Pancreas (tissue), 10 donors: Measurements from ENCODE around the gene TRPM3. TPM values are rescaled to one million over a fixed set of nuclear protein-coding genes. Genes with fewer than 3 reads are reported as not detected.

ENCODE experiments used
- ATAC-seq, 4 donors: fragments of 200-7000 bp; cut with Tn5 transposase; one replicate each; pipeline versions ENCODE4 v1.8.0 to v1.9.1; 2020; ENCODE audit warnings: mild to moderate bottlenecking in 4 of 4, moderate library complexity in 4 of 4
- DNase-seq, 6 donors: peaks; one replicate each; pipeline ENCODE4 v3.0.0-alpha.2; 2020
- FAIRE-seq: peaks from 2 replicates; lab custom pipeline; 2012; peaks lifted over from hg19 to GRCh38; lab: Jason Lieb, UNC
- H3K27ac ChIP-seq, 4 donors: fragments of 200-600 bp; sonication (generic); 1 replicate in 3 of 4; 2 replicates in 1 of 4; pipeline versions ENCODE4 v1.5.0 to v1.8.0; 2020
- H3K27me3 ChIP-seq, 4 donors: fragments of 200-600 bp; one replicate each; pipeline ENCODE4 v1.8.0; 2021
- H3K36me3 ChIP-seq, 3 donors: fragments of 200-600 bp; sonication (generic) in 1 of 3; one replicate each; pipeline versions ENCODE4 v1.5.0 to v1.8.0; 2020 to 2021
- H3K4me1 ChIP-seq, 3 donors: fragments of 200-600 bp; one replicate each; pipeline ENCODE4 v1.8.0; 2021
- H3K4me3 ChIP-seq, 4 donors: fragments of 200-600 bp; sonication (generic) in 2 of 4; one replicate each; pipeline versions ENCODE4 v1.5.0 to v1.8.0; 2020 to 2021
- H3K9me3 ChIP-seq, 4 donors: fragments of 200-600 bp; one replicate each; pipeline ENCODE4 v1.8.0; 2021
- whole genome bisulfite sequencing, 2 donors: extraction: QIAGEN DNeasy Blood & Tissue Kit; methylation state at CpG; one replicate each; pipeline ENCODE4 v1.1.7; 2013; 5-methylcytosine and 5-hydroxymethylcytosine counted together
- intact Hi-C, 3 donors: fragments of 100-400 bp; cut with DNase I; formaldehyde crosslinking; loops; one replicate each; pipeline versions ENCODE4 v1.11.1 to v1.14.2; 2022
- polyA plus RNA-seq, 2 donors: library from polyadenylated mRNA; stranded (reverse); fragments of 200-250 nt; gene quantifications; one replicate each; pipeline ENCODE4 v1.2.3, GENCODE V29; 2013
- total RNA-seq, 6 donors: library from RNA; stranded (reverse); fragmentation: NEBNext Ultra II Directional in 4 of 6; extraction: Animal tissue kit (Norgen Biotek cat#: 25700) in 4 of 6; gene quantifications; one replicate each; pipeline versions ENCODE4 v1.2.1 to v1.2.4, GENCODE V29; 2021 to 2023
- TF ChIP-seq, protein P1 (sequence below), 4 donors: fragments of 200-600 bp; sonication (generic) in 3 of 4; IDR thresholded peaks; one replicate each; pipeline versions ENCODE4 v1.5.0 to v1.8.0; 2021; ENCODE audit warnings: antibody characterized with exemption in 4 of 4
- donor health status: healthy with polysubstance abuse.
- donor health status: DM: no; HTN: no; CAD: no; lungs with moderate emphysema.
- donor health status: DM: no; HTN: no; CAD: no.
- donor health status: control.
- donor health status: control.
- donor health status: Bipolar disorder and iron deficiency.
- donor health status: DM: yes; HTN: yes; CAD: no.
- donor health status: DM: no; HTN: no; CAD: no.
- donor health status: DM: no; HTN: no; CAD: no.
- donor health status: DM: yes; HTN: yes; CAD: no.

Gene TRPM3
- total and polyA plus RNA-seq, 8 donors: 0.22 to 1.9 (median 0.76) TPM

DNA sequence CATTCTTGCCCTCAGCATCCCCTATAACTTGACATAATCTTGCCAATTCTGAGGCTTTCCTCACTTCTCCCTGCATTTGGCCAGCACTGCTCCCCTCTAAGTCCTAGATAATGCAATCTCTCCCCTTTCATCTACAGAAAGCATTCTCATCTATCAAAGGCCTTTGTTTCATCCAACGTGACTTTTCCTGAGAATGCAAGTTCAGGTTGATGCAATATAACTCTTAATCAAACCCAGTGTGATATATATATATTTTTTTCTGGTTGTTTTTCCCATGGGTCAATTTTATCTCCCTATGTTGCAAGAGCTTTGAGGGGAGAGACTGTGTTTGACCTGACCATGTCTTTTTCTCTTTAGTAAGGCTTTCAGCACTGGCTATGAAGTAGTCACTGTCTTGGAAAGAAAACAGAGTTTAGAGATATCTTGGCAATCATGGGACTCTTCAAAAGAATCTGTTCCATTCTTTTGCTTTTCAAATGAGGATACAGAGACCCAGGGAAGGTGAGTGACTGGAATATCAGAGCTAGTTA, 268.6 kb downstream of the TRPM3 start:
- Histone ChIP-seq H3K36me3 (no peaks in the 10 kb centered on the region), H3K27me3 (no peaks in the 10 kb centered on the region), H3K27ac (no peak overlapping the region), H3K9me3 (no peaks in the 10 kb centered on the region), H3K4me1 (no peaks in the 10 kb centered on the region), H3K4me3 (no peak overlapping the region)
- DNase-seq: no peak
- ATAC-seq: no peak
- TF ChIP-seq, protein P1, sequence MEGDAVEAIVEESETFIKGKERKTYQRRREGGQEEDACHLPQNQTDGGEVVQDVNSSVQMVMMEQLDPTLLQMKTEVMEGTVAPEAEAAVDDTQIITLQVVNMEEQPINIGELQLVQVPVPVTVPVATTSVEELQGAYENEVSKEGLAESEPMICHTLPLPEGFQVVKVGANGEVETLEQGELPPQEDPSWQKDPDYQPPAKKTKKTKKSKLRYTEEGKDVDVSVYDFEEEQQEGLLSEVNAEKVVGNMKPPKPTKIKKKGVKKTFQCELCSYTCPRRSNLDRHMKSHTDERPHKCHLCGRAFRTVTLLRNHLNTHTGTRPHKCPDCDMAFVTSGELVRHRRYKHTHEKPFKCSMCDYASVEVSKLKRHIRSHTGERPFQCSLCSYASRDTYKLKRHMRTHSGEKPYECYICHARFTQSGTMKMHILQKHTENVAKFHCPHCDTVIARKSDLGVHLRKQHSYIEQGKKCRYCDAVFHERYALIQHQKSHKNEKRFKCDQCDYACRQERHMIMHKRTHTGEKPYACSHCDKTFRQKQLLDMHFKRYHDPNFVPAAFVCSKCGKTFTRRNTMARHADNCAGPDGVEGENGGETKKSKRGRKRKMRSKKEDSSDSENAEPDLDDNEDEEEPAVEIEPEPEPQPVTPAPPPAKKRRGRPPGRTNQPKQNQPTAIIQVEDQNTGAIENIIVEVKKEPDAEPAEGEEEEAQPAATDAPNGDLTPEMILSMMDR (IDR thresholded peaks at IDR 0.05): no peak
- WGBS, 2 donors: 54 to 57% methylated on average over 1 of the region's 1 CpG
- intact Hi-C loops: no loop called here
- no peak for FAIRE-seq

DNA sequence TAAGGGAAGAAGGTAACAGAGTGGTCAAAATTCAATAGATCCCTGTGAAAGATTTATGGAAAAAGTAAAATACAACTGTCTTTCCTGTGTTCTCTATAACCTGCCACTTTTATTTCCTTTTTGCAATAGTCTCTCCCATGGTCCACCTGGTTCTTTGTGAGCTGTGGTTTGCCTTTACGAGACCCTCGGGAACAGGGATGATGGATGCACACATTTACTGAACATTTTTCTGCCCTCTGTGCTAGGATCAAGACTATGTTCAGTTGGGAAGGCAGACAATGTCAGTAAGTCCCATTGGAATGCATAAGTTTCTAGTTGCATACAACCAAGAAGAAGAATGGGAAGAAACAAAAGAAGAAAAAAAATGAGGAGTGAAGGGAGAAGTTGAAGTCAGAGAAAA, 281.2 kb downstream of the TRPM3 start:
- ATAC-seq: no peak
- Histone ChIP-seq H3K9me3 (no peaks in the 10 kb centered on the region), H3K4me3 (no peak overlapping the region), H3K36me3 (no peaks in the 10 kb centered on the region), H3K27me3 (no peaks in the 10 kb centered on the region), H3K27ac (no peak overlapping the region), H3K4me1 (no peaks in the 10 kb centered on the region)
- intact Hi-C loops: no loop called here
- DNase-seq: no peak
- TF ChIP-seq, protein P1 (IDR thresholded peaks at IDR 0.05): no peak
- 44 to 67% methylated on average over 2 of the region's 2 CpGs for WGBS, 2 donors
- FAIRE-seq: no peak

DNA sequence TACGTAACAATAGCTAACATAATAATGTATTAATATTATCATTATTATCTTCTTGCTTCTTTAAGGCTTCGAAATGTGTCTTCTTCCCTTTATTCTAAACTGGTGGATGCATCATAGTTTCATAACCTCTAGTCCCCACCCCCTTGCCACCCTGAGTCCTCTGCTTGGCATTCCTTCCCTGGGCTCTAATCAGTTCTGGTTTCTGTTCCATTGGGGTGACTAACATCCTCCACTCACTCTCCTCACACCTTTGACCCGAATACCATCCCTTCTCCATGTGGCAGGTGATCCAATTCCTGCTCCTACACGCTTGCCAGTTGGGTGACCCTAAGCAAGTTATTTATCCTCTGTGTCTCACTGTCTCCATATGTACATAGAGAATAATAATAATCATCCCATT, 286.1 kb downstream of the TRPM3 start:
- DNase-seq (no peak), FAIRE-seq (no peak), ATAC-seq (no peak)
- no peaks in the 10 kb centered on the region for H3K36me3 ChIP-seq
- TF ChIP-seq, protein P1 (IDR thresholded peaks at IDR 0.05): no peak
- 59 to 76% methylated on average over 4 of the region's 4 CpGs for WGBS, 2 donors
- H3K4me1 ChIP-seq: no peaks in the 10 kb centered on the region
- intact Hi-C loops: no loop called here
- no peak overlapping the region for H3K27ac ChIP-seq
- no peaks in the 10 kb centered on the region for H3K27me3 ChIP-seq
- H3K4me3 ChIP-seq: no peak overlapping the region
- no peaks in the 10 kb centered on the region for H3K9me3 ChIP-seq

DNA sequence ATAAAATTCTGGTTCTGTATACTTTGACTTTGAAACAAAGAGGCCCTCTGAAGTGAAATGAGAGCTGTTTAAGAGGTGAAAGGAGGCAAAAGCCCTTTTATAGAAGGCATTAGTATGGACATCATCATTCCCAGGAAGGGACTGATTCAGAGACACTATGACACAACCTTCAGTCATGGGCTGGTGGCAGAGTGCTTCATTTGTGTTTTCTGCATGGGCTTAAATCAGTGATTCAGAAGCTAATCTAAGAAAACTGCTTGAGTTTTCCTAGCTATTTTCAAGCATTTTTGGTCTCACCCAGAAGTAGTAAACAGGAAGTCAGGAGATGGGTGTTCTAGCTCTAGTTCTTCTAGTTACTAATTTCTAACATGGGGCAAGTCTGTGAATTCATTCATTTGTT, 288.9 kb downstream of the TRPM3 start:
- intact Hi-C loops: no loop called here
- Histone ChIP-seq H3K4me3 (no peak overlapping the region), H3K36me3 (no peaks in the 10 kb centered on the region), H3K9me3 (no peaks in the 10 kb centered on the region), H3K4me1 (no peaks in the 10 kb centered on the region), H3K27ac (no peak overlapping the region), H3K27me3 (no peaks in the 10 kb centered on the region)
- no peak for ATAC-seq
- no peak for FAIRE-seq
- no peak for DNase-seq
- TF ChIP-seq, protein P1 (IDR thresholded peaks at IDR 0.05): no peak

GRCh38 chr9:70830618-70831017, 290.8 kb downstream of the TRPM3 start:
- intact Hi-C loops: no loop called here
- no peak for FAIRE-seq

More at GRCh38 chr9:70830618-70831017, 290.8 kb downstream of the TRPM3 start:
- DNase-seq (no peak), ATAC-seq (no peak)
- TF ChIP-seq, protein P1 (IDR thresholded peaks at IDR 0.05): no peak
- Histone ChIP-seq H3K9me3 (no peaks in the 10 kb centered on the region), H3K27me3 (no peaks in the 10 kb centered on the region), H3K4me3 (no peak overlapping the region), H3K27ac (no peak overlapping the region), H3K36me3 (no peaks in the 10 kb centered on the region), H3K4me1 (no peaks in the 10 kb centered on the region)
- WGBS, 2 donors: 57 to 59% methylated on average over 4 of the region's 4 CpGs
